GM18511 (cell line): Measurements from ENCODE around the gene MEGF11.

Source experiments
- ATAC-seq: cut with Tn5 transposase; IDR thresholded peaks from one replicate; pipeline ENCODE4 v1.9.1; 2021; ENCODE audit warnings: mild to moderate bottlenecking, moderate library complexity; ENCODE audit not compliant: unreplicated experiment

Gene MEGF11

DNA sequence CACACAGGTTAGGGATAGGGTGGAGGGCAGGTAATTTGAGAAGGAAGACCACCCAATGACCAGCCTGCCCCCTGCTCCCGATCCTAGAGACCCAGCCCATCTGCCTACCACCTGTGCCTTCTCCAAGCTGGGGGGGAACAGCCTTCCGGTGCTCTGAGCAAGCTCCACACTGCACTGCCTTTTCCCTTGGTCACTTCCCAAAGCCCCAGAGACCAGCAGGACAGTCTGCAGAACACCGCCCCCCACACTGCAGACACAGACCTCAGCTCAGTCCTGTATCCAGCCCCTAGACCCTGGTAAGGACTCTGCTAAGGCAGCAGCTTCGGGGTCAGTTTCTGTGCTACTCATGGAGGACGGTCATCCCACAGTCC, 156.9 kb downstream of the MEGF11 start:
- no peak for ATAC-seq

- ATAC-seq = no peak
These were observed 157.5 kb downstream of the MEGF11 start for GRCh38 chr15:66095871-66096687.

DNA sequence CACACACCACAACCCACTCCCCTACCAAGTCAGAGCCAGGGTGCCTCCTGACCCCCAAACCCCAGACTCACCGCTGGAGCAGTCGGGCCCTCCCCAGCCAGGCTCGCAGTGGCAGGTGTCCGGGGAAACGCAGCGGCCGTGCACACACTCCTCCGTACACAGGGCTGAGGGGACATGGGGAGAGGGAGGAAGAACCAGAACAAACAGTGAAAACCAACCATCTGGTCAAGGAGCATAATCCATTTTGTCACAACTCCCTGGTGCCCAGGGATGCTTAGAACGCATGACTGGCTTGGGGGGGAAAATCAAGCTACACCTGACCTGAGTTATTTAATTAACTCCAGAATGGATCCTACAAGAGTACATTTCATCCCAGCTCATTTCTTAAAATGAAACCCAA, 159.2 kb downstream of the MEGF11 start:
- ATAC-seq = no peak

- no peak for ATAC-seq
These were observed 161.2 kb downstream of the MEGF11 start for GRCh38 chr15:66092053-66093016.

- ATAC-seq = no peak
These were observed 164.0 kb downstream of the MEGF11 start for GRCh38 chr15:66089509-66089908.

DNA sequence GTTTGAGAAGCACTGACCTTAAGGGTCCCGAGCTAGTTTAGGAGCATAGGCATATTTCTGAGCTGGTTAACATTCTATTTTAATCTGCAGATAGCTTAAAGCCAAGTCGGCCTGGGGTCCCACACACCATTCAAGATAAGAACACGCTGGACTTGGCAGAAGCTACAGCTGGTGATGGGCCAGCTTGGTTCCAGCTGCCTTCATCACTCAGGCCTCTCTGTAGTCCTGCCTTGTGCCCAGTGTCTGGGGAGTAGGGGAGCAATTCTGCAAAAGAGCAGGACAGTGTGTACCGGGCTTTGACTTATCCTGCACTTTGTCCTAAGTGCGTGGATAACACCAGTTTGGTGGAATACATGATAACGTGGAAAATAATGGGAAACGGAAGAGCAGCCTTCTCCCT, 164.5 kb downstream of the MEGF11 start:
- no peak for ATAC-seq

DNA sequence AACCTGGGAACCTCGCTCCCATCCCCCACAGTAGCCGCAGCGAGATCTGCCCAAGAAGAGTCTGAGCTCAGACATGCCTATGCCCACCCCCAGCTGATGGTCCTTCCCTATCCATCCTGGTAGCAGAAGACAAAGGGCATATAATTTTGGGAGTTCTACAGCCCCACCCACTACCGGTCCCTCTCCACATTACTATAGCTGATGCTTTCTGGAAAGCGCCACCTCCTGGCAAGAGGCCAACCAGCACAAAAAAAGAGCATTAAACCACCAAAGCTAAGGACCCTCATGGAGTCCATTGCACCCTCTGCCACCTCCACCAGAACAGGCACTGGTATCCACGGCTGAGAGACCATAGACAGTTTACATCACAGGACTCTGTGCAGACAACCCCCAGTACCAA, 168.4 kb downstream of the MEGF11 start:
- no peak for ATAC-seq

DNA sequence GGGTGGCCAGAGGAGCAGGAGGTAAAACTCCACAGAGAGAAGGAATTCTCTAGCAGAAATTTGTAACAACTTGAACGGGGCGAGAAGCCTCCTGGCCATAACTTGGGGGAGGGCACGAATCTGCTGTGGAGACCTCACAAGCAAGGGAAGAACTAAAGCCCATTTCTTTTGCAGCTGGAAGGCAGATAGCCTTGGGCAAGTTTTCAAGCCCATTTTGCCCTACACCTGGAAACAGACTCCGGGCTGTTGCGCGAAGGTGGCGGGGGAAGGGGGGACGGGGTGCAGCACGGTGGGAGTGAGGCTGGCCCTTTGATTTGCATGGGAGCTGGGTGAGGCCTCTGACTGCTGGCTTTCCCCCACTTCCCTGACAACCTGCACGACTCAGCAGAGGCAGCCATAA, 168.8 kb downstream of the MEGF11 start:
- no peak for ATAC-seq

GRCh38 chr15:66080717-66081398, 172.7 kb downstream of the MEGF11 start:
- no peak for ATAC-seq

GRCh38 chr15:66078929-66079275, 174.6 kb downstream of the MEGF11 start:
- ATAC-seq = no peak

DNA sequence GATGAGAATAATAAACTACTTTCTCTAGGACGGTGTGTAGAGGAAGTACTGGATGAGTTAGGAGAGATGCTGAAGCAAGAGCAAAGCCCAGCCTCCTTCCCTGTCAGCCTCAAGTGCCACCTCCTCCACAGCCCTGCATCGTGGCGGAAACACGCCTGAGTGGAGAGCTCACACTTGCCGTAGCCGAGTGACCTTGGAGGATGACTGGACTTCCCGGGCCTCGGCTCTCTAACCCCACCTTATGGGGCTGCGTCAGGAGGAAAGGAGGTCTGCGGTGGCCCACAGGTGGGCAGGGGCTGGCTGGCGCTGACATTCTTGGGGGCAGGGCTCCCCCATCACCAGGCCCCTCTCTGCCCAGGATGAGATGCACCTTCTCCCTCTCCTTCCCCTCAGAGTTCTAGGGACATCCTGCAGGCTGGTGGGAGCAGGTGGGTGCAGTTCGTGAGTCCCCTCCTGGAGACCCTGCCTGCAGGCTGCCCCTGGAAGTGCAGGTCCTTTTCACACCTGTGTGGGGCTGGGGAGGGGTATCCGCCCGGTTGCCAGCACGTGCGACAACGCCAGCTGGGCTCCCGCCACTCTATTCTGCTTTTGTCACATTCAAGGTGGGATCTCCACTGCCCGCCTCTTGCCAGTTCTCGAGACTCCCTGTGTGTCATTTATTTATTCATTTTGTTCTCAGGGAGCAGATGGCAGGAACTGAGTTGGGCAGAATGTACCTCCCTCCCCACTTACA, 175.2 kb downstream of the MEGF11 start:
- no peak for ATAC-seq

DNA sequence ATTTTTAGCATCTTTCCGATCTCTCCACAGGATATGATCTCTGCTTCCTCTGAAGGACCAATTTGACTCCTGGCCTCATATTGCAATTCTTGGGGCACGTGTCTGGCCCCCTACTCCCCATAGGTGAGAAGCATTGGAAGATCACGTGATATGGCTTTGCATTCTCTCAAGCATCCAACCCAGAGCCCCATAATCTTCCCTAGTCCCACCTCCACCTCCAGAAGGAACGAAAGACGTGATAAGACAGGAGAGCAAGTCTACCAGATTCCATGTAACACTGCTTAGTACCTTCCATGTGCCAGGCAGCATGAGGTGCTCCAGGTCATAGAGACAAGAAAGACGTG, 176.3 kb downstream of the MEGF11 start:
- ATAC-seq = no peak

GRCh38 chr15:66076591-66077319, 176.8 kb downstream of the MEGF11 start:
- ATAC-seq = no peak

DNA sequence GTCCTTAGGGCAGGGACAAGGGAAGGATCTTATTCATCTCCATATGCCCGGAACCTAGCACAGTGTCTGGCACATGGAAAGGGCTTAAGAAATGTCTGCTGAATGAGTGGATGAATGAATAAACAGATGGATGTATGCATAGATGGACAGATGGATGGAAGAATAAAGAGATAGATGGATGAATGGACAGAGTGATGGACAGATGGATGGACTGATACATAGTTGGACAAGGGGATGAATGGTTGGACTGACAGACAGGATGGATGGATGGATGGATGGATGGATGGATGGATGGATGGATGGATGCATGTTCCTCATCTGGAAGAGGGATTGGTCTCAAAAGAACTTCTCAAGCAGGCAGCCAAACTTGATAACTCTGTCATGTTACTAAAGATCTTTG, 177.6 kb downstream of the MEGF11 start:
- no peak for ATAC-seq

GRCh38 chr15:66072616-66073361, 180.8 kb downstream of the MEGF11 start:
- no peak for ATAC-seq

- ATAC-seq = no peak
These were observed 181.6 kb downstream of the MEGF11 start for GRCh38 chr15:66071921-66072295.

DNA sequence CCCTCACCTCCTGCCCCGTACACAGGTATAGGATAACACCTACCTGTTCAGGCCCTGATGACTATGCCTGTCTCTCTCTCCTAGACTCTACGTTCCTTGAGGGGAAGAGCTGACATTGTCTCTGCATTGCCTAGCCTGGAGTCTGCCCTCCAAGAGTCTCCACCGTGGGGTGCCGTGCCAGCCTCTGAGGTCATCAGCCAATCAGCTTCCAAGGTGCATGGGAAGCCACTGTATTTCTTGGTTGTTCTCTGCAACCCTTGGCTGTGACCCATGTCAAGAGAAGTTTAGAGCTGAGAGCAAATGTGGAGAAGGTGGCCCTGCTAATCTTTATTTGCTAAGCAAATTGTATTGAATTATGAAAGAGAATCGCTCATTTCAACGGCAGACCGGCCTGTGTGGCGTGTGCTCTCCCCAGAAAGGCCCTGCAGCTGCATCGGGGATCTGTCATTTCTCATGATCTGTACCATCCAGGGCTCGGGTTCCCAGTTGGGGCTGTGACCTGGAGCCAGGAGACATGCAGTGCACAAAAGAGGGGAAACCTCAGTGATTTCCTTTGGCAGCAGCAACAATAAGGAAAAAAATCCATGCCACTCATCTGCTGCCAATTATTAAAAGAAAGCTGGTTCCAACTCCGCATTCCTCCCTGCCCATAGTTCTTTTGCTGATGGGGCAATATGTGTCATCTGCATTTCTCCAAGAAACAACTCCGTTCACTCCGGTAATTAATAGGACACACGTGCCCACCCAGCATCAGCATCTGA, 182.2 kb downstream of the MEGF11 start:
- ATAC-seq = no peak

GRCh38 chr15:66070220-66070934, 183.2 kb downstream of the MEGF11 start:
- no peak for ATAC-seq
